Progenitor cell of endocrine pancreas (in vitro differentiated cells): ENCODE results near the gene RREB1. TPM values are rescaled to one million over a fixed set of nuclear protein-coding genes. Genes with fewer than 3 reads are reported as not detected.
A peak's percentile ranks its signal among the peaks of the same experiment; 100 is the strongest.

ENCODE experiments used
- DNase-seq: peaks from one replicate; pipeline ENCODE4 v3.0.0; 2021; ENCODE audit warnings: low spot score; ENCODE audit not compliant: unreplicated experiment
- H3K27ac Mint-ChIP-seq: 2 replicates; pipeline ENCODE4 v1.8.0; 2021; ENCODE audit warnings: mild to moderate bottlenecking, moderate library complexity, mixed read lengths
- H3K27me3 Mint-ChIP-seq: 2 replicates; pipeline ENCODE4 v1.8.0; 2021; ENCODE audit warnings: mixed read lengths
- H3K36me3 Mint-ChIP-seq: 2 replicates; pipeline ENCODE4 v1.8.0; 2022; ENCODE audit warnings: mixed read lengths; ENCODE audit not compliant: insufficient read depth
- H3K4me1 Mint-ChIP-seq: 2 replicates; pipeline ENCODE4 v1.8.0; 2021; ENCODE audit warnings: low read depth, mixed read lengths
- H3K4me3 Mint-ChIP-seq: 2 replicates; pipeline ENCODE4 v1.8.0; 2021; ENCODE audit warnings: low read depth, mild to moderate bottlenecking, moderate library complexity, mixed read lengths
- H3K9me3 Mint-ChIP-seq: 2 replicates; pipeline ENCODE4 v1.8.0; 2021; ENCODE audit warnings: low read depth, mixed read lengths
- total RNA-seq: library from RNA; stranded (reverse); gene quantifications from 2 replicates; pipeline ENCODE4 v1.2.1, GENCODE V29; 2021
- TF ChIP-seq, protein P1 (sequence below): fragments of 200-600 bp; sonication (generic); IDR thresholded peaks from one replicate; pipeline ENCODE4 v1.5.0; 2021; ENCODE audit warnings: antibody characterized with exemption, mild to moderate bottlenecking; ENCODE audit not compliant: unreplicated experiment

RREB1 gene
- total RNA-seq, 1 donor from 2014 or later: 71.7 TPM

DNA sequence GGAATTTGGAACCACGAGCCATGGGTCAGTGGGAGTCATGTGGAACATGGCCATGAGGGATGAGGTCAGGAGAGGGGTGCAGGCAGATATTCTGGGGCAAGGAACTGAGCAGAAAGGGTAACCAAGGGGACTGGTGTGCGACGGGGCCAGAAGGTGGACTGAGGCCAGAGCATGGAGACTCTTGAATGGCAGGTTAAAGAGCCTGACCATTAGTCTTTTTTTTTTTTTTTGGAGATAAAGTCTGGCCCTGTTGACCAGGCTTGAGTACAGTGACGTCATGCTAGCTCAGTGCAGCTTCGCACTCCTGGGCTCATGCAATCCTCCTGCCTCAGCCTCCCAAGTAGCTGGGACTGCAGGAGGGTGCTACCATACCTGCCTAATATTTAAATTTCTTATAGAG is 64.0 kb downstream of the RREB1 start:
- H3K4me3 Mint-ChIP-seq: no peak overlapping the region
- no peaks in the 10 kb centered on the region for H3K9me3 Mint-ChIP-seq
- DNase-seq: no peak
- peaks cover 1% of the 10 kb centered on the region for H3K36me3 Mint-ChIP-seq
- H3K27me3 Mint-ChIP-seq: no peaks in the 10 kb centered on the region
- peaks cover 34% of the 10 kb centered on the region for H3K4me1 Mint-ChIP-seq
- TF ChIP-seq, protein P1, sequence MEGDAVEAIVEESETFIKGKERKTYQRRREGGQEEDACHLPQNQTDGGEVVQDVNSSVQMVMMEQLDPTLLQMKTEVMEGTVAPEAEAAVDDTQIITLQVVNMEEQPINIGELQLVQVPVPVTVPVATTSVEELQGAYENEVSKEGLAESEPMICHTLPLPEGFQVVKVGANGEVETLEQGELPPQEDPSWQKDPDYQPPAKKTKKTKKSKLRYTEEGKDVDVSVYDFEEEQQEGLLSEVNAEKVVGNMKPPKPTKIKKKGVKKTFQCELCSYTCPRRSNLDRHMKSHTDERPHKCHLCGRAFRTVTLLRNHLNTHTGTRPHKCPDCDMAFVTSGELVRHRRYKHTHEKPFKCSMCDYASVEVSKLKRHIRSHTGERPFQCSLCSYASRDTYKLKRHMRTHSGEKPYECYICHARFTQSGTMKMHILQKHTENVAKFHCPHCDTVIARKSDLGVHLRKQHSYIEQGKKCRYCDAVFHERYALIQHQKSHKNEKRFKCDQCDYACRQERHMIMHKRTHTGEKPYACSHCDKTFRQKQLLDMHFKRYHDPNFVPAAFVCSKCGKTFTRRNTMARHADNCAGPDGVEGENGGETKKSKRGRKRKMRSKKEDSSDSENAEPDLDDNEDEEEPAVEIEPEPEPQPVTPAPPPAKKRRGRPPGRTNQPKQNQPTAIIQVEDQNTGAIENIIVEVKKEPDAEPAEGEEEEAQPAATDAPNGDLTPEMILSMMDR: no peak
- peak overlapping the region; percentile 47 for H3K27ac Mint-ChIP-seq

DNA sequence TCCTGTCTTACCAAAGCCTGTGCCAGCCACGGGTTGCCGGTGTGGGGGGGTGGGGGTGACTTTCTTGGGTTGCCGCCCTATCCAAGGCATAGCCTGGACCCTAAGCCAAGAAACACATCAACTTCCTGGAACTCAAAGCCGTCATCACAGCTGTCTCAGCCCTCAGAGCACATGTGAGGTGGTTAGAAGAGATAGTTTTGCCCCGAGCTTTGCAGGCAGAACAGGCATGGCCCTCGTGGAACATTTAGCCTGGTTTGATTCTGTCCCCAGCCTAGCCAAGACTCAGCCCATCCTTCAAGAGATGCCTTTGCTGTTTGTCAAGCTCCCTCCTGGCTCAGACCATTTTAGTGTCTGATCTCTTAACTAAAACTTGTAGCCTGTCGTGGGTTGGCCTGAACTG is 64.9 kb downstream of the RREB1 start:
- peaks cover 31% of the 10 kb centered on the region for H3K4me1 Mint-ChIP-seq
- no peaks in the 10 kb centered on the region for H3K27me3 Mint-ChIP-seq
- H3K4me3 Mint-ChIP-seq: no peak overlapping the region
- H3K36me3 Mint-ChIP-seq: peaks cover 4% of the 10 kb centered on the region
- TF ChIP-seq, protein P1: no peak
- H3K9me3 Mint-ChIP-seq: no peaks in the 10 kb centered on the region
- no peak for DNase-seq
- no peak overlapping the region for H3K27ac Mint-ChIP-seq

DNA sequence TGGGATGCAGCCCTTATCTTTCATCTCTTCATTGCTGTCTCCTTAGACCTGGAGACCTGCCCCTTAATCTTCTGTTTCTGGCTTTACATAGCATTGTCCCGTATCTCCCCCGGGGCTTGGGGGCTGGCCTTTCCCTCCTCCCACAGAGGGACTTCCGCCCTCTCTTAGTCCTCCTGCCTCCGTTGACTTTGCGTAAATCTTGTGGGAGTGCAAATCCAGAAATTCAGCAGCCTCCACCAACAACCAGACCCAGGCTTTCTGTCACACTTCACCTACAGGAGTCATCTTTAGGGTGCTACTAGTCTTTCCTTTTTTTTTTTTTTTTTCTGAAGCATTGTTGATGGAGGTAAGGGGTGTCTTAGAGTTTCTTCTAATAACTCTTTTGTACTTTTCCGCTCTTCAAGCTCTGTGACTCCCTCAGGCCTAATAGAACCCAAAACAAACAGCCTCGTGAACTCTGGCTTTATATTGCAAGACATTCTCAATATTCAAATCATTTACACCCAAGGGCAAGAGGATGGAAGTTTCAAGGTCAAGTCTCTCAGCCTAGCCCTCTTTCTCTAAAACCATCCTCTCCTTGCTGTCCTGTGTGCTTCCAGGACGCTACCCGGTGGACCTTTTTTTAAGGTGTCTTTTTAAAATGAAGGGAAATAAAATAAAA is 66.2 kb downstream of the RREB1 start:
- Mint-ChIP-seq H3K4me3 (no peak overlapping the region), H3K36me3 (peaks cover 8% of the 10 kb centered on the region), H3K4me1 (peaks cover 26% of the 10 kb centered on the region), H3K27me3 (no peaks in the 10 kb centered on the region), H3K9me3 (no peaks in the 10 kb centered on the region), H3K27ac (peak overlapping the region; percentile 76)
- DNase-seq: no peak
- TF ChIP-seq, protein P1: no peak

DNA sequence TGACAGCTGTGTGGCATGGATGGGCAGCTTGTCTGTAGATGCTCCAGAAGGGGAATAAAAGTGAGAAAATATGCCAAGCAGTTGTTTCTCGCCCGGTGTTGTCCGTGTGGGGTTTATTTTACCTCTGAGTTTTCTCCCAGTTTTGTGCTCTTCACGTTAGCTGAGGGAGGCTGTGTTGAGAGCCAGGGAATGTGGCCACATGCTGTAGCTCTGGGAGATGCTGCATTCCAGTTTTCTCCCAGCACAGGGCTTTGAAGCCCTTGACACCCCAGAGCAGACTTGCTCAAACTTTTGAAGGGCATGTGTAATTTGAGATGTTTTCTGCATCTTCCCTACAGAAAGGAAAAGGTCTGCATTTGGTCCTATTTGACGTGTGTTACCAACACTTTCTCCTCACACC is 67.7 kb downstream of the RREB1 start:
- DNase-seq: no peak
- TF ChIP-seq, protein P1: no peak
- H3K9me3 Mint-ChIP-seq: no peaks in the 10 kb centered on the region
- H3K27ac Mint-ChIP-seq: no peak overlapping the region
- H3K4me1 Mint-ChIP-seq: peaks cover 17% of the 10 kb centered on the region
- H3K27me3 Mint-ChIP-seq: no peaks in the 10 kb centered on the region
- peaks cover 11% of the 10 kb centered on the region for H3K36me3 Mint-ChIP-seq
- no peak overlapping the region for H3K4me3 Mint-ChIP-seq

DNA sequence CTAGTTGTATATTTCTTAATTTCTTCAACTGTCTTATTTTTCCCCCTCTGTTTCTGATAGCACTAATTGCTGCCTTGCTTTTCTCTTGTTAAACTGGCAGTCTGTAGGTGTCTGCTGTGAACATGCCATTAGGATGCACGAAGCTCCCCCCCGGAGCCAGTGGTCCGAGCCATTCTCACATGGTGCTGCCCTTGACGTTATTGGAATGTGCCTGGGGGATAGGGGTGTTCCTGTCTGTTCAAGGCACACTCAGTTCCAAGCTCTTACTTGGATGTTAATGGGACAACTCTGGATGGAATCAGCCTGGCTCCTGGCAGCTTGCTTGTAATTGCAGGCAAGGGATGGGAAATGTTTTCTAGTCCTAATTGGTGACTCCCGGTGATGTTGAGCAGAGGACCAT is 68.4 kb downstream of the RREB1 start:
- Mint-ChIP-seq H3K4me1 (peaks cover 12% of the 10 kb centered on the region), H3K9me3 (no peaks in the 10 kb centered on the region), H3K36me3 (peaks cover 15% of the 10 kb centered on the region), H3K4me3 (no peak overlapping the region), H3K27ac (no peak overlapping the region), H3K27me3 (no peaks in the 10 kb centered on the region)
- DNase-seq: no peak
- TF ChIP-seq, protein P1: no peak
